GM23338 (cell line): ENCODE results near the gene SLC17A6.

ENCODE experiments used
- CREB1 ChIP-seq: fragments of 250-450 bp; sonication (Bioruptor Pico); IDR thresholded peaks from 2 replicates; pipeline ENCODE4 v1.5.0; 2020; ENCODE audit warnings: low read depth, mild to moderate bottlenecking, moderate library complexity
- EZH2 ChIP-seq: fragments of 200-600 bp; sonication (generic); IDR thresholded peaks from one replicate; pipeline ENCODE4 v1.8.0; 2017; ENCODE audit warnings: antibody characterized with exemption, mild to moderate bottlenecking, low read depth; ENCODE audit not compliant: unreplicated experiment
- REST ChIP-seq: IDR thresholded peaks from one replicate; pipeline ENCODE4 v1.6.1; 2018; ENCODE audit warnings: antibody characterized with exemption; ENCODE audit not compliant: unreplicated experiment
- ZNF331 ChIP-seq: fragments of 250-450 bp; sonication (Bioruptor Pico); IDR thresholded peaks from 2 replicates; pipeline ENCODE4 v1.5.0; 2020; ENCODE audit warnings: low read depth, mild to moderate bottlenecking, moderate library complexity
- TF ChIP-seq, protein P1 (sequence below), 2 experiments: fragments of 200-600 bp in 1 of 2; sonication (generic) in 1 of 2; conservative IDR thresholded peaks; 2 replicates each; pipeline versions ENCODE4 v1.5.1 to v1.6.1; 2016 to 2017; ENCODE audit warnings: antibody characterized with exemption in 2 of 2, low read depth in 2 of 2, mild to moderate bottlenecking in 2 of 2, moderate library complexity in 1 of 2

GRCh38 chr11:22344081-22344480, 5.9 kb downstream of the SLC17A6 start:
- TF ChIP-seq, protein P1, sequence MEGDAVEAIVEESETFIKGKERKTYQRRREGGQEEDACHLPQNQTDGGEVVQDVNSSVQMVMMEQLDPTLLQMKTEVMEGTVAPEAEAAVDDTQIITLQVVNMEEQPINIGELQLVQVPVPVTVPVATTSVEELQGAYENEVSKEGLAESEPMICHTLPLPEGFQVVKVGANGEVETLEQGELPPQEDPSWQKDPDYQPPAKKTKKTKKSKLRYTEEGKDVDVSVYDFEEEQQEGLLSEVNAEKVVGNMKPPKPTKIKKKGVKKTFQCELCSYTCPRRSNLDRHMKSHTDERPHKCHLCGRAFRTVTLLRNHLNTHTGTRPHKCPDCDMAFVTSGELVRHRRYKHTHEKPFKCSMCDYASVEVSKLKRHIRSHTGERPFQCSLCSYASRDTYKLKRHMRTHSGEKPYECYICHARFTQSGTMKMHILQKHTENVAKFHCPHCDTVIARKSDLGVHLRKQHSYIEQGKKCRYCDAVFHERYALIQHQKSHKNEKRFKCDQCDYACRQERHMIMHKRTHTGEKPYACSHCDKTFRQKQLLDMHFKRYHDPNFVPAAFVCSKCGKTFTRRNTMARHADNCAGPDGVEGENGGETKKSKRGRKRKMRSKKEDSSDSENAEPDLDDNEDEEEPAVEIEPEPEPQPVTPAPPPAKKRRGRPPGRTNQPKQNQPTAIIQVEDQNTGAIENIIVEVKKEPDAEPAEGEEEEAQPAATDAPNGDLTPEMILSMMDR (conservative IDR thresholded peaks at IDR 0.05; ENCODE audit: low read depth in 2 of 2) = no peak
- TF ChIP-seq ZNF331 (CRISPR knock-in tag) = no peak
- TF ChIP-seq EZH2 = no peak
- TF ChIP-seq CREB1 (CRISPR knock-in tag) = no peak
- no peak for TF ChIP-seq REST
